Heart left ventricle (tissue), 13 donors: ENCODE results near the gene ICAM2.

Experiments
- POLR2A ChIP-seq, 2 donors: fragments of 450-650 bp; IDR thresholded peaks; one replicate each; pipeline ENCODE4 v1.6.1; 2017; ENCODE audit warnings: antibody characterized with exemption in 2 of 2, mild to moderate bottlenecking in 2 of 2, moderate library complexity in 2 of 2
- TF ChIP-seq, protein P1 (sequence below), 12 donors: fragments of 200-600 bp; sonication (generic) in 4 of 12; IDR thresholded peaks; one replicate each; pipeline versions ENCODE4 v1.5.0 to v1.8.0; 2018 to 2022; ENCODE audit warnings: antibody characterized with exemption in 12 of 12, mild to moderate bottlenecking in 5 of 12
- donor health status: ischemic (EF 13 %, LVEDD 7.1; RV severe dilation, severe dysfunction).
- donor health status: DM: no; HTN: yes; CAD: no.
- donor health status: DM: no; HTN: no; CAD: no.
- donor health status: ischemic (EF 25% LVEDD 6.9; RV normal size, moderate dysfunction).
- donor health status: ischemic (EF 25% LVEDD 5.7; RV mildly dilated, moderate dysfunction).
- donor health status: ischemic (EF 35%, LVEDD 5.7; RV mildly dilated, moderate dysfunction).
- donor health status: nonischemic (EF 11% LVEDD 7.7; RV severe dilation, severe dysfunction).
- donor health status: DM: yes; HTN: yes; CAD: no.
- donor health status: PGD.
- donor health status: ischemic (EF 29% LVEDD 5.4; RV normal size, mild dysfunction).
- donor health status: nonischemic (EF 23%, LVEDD 6.1; RV moderate dilation, normal function).

DNA sequence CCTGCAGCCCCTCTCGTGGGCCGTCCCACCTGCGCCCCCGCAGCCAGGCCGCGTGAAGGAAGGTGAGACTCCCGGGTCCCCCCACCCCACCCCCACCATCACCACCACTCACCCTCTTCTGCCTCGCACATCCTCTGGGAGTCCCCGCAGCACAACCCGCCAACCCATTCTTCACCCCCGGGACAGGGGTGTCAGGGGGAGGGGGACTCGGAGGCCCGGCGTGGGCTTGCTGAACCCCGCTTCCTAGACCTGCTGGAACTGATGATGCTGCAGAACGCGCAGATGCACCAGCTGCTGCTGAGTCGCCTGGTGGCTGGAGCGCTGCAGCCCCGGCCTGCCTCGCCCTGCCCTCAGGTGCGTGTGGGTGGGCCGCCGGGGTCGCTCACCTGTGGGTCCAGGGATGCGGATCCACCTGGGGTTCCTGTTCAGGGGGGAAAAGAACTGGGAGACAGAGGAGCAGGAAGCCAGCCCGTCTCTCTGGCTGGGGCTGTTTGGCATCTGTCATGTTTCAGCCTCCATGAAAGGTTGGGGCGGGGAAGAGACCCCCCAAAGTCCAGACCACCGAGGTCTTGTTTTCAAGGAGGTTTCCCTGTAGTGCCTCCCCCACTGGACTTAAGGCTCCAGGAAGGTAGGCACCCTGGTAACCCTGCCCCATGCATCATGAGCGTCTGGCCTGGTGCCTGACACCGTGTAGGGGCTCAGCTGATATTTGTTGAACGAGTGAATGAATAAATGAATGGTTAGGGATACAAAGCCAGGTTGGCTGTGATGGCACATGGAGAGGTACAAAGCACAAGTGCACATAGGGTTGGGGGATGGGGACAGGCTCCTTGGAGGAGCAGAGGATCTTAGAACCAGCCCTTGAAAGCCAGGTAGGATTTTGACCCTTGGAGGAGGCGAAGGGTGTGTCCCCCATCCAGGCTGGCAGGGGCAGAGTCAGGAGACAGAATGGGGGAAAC is 21.4 kb downstream of the ICAM2 start:
- TF ChIP-seq, protein P1, sequence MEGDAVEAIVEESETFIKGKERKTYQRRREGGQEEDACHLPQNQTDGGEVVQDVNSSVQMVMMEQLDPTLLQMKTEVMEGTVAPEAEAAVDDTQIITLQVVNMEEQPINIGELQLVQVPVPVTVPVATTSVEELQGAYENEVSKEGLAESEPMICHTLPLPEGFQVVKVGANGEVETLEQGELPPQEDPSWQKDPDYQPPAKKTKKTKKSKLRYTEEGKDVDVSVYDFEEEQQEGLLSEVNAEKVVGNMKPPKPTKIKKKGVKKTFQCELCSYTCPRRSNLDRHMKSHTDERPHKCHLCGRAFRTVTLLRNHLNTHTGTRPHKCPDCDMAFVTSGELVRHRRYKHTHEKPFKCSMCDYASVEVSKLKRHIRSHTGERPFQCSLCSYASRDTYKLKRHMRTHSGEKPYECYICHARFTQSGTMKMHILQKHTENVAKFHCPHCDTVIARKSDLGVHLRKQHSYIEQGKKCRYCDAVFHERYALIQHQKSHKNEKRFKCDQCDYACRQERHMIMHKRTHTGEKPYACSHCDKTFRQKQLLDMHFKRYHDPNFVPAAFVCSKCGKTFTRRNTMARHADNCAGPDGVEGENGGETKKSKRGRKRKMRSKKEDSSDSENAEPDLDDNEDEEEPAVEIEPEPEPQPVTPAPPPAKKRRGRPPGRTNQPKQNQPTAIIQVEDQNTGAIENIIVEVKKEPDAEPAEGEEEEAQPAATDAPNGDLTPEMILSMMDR (IDR thresholded peaks at IDR 0.05): no peak
- TF ChIP-seq POLR2A (IDR thresholded peaks at IDR 0.05): no peak
